K562 (cell line): ENCODE measurements around the gene ACADVL. TPM values are rescaled to one million over a fixed set of nuclear protein-coding genes. Genes with fewer than 3 reads are reported as not detected.

Experiments
- ATAC-seq: fragments of 200-7000 bp; cut with Tn5 transposase; 3 replicates; pipeline ENCODE4 v1.9.1; 2020; ENCODE audit warnings: moderate library complexity
- BruUV-seq: library from RNA; stranded (reverse); fragments of 400-500 nt; replicated peaks from 2 replicates; lab custom pipeline; 2021; lab: Mats Ljungman, UMichigan
- CTCF ChIA-PET: fragments of 300-600 bp; formaldehyde crosslinking; extraction: SDS; loops from one replicate; lab custom pipeline; 2021; ENCODE audit warnings: low intra/inter-chr PET ratio; lab: Yijun Ruan, JAX
- POLR2A ChIA-PET: fragments of 300-600, 350-650 bp; sonication (Branson Sonifier 250); formaldehyde crosslinking; extraction: SDS; loops from one replicate; lab custom pipeline; 2021; ENCODE audit warnings: antibody characterized with exemption, inconsistent platforms; lab: Yijun Ruan, JAX
- DNase-seq, 4 experiments: peaks; one replicate each; pipeline versions ENCODE4 v3.0.0 to v3.0.0-alpha.2; 2011 to 2018; ENCODE audit warnings: low spot score in 3 of 4, mixed read lengths in 3 of 4; ENCODE audit errors: extremely low read depth in 1 of 4
- FAIRE-seq: peaks from 2 replicates; lab custom pipeline; 2011; peaks lifted over from hg19 to GRCh38; lab: Jason Lieb, UNC
- H2AFZ ChIP-seq: 2 replicates; pipeline ENCODE4 v1.6.0; 2011; ENCODE audit warnings: low read depth, low read length, control low read depth, inconsistent platforms
- H3K27ac ChIP-seq: fragments of 200-600 bp; 3 replicates; pipeline ENCODE4 v1.8.0; 2011; ENCODE audit warnings: low read depth, mild to moderate bottlenecking, control low read depth, inconsistent platforms, low read length, moderate library complexity, mixed read lengths; ENCODE audit errors: extremely low read depth
- H3K27me3 ChIP-seq, 2 experiments: fragments of 300-600 bp in 1 of 2; 2 replicates in 1 of 2; 3 replicates in 1 of 2; pipeline versions ENCODE4 v1.6.0 to v1.8.0; 2011; ENCODE audit warnings: inconsistent platforms in 2 of 2, low read length in 2 of 2, mild to moderate bottlenecking in 1 of 2, mixed read lengths in 1 of 2, moderate library complexity in 1 of 2; ENCODE audit not compliant: control insufficient read depth in 2 of 2, insufficient read depth in 2 of 2
- H3K36me3 ChIP-seq: fragments of 300-600 bp; 3 replicates; pipeline ENCODE4 v1.8.0; 2011; ENCODE audit warnings: mild to moderate bottlenecking, low read length, inconsistent platforms; ENCODE audit not compliant: control insufficient read depth, insufficient read depth
- H3K4me1 ChIP-seq, 2 experiments: fragments of 200-600 bp in 1 of 2; replicated peaks in 1 of 2; 2 replicates in 1 of 2; 3 replicates in 1 of 2; pipeline versions ENCODE4 v1.5.1 to v1.8.0; 2011; ENCODE audit warnings: inconsistent platforms in 2 of 2, low read length in 2 of 2, mild to moderate bottlenecking in 1 of 2, mixed read lengths in 1 of 2, moderate library complexity in 1 of 2; ENCODE audit not compliant: control insufficient read depth in 2 of 2, insufficient read depth in 2 of 2
- H3K4me2 ChIP-seq: 2 replicates; pipeline ENCODE4 v1.6.1; 2011; ENCODE audit warnings: low read length, control low read depth, inconsistent platforms, mixed read lengths; ENCODE audit not compliant: insufficient read depth
- H3K4me3 ChIP-seq: fragments of 200-600 bp; sonication (generic), shearing (Covaris generic); 2 replicates; pipeline ENCODE4 v1.5.1; 2016; ENCODE audit warnings: control low read depth, inconsistent platforms
- H3K79me2 ChIP-seq: fragments of 200-600 bp; 3 replicates; pipeline ENCODE4 v1.8.0; 2011; ENCODE audit warnings: low read length, inconsistent platforms; ENCODE audit not compliant: control insufficient read depth, insufficient read depth
- H3K9ac ChIP-seq, 2 experiments: 2 replicates each; pipeline versions ENCODE4 v1.6.0 to v1.6.1; 2011; ENCODE audit warnings: low read depth in 2 of 2, low read length in 2 of 2, control low read depth in 1 of 2, inconsistent platforms in 1 of 2, mild to moderate bottlenecking in 1 of 2, mixed read lengths in 1 of 2; ENCODE audit not compliant: insufficient read depth in 1 of 2
- H3K9me1 ChIP-seq: one replicate; pipeline ENCODE4 v1.6.0; 2011; ENCODE audit warnings: inconsistent platforms, mild to moderate bottlenecking, low read length, moderate library complexity; ENCODE audit not compliant: control insufficient read depth, insufficient read depth
- H3K9me3 ChIP-seq: replicated peaks from 2 replicates; pipeline ENCODE4 v1.5.1; 2011; ENCODE audit warnings: low read depth, low read length, inconsistent platforms; ENCODE audit not compliant: control insufficient read depth, insufficient read depth
- H4K20me1 ChIP-seq: replicated peaks from 2 replicates; pipeline ENCODE4 v1.6.1; 2011; ENCODE audit warnings: low read length, inconsistent platforms, mixed read lengths; ENCODE audit not compliant: control insufficient read depth, insufficient read depth
- CEBPZ ChIP-seq: fragments of 150-350 bp; IDR thresholded peaks from 2 replicates; pipeline ENCODE4 v1.6.1; 2014; ENCODE audit warnings: low read depth, mild to moderate bottlenecking, low read length, borderline replicate concordance
- DEAF1 ChIP-seq: fragments of 450-650 bp; formaldehyde crosslinking; IDR thresholded peaks from 2 replicates; pipeline ENCODE4 v1.4.0; 2020; ENCODE audit warnings: mild to moderate bottlenecking, moderate library complexity
- FOXO4 ChIP-seq: fragments of 450-650 bp; formaldehyde crosslinking; IDR thresholded peaks from 2 replicates; pipeline ENCODE4 v1.4.0; 2020; ENCODE audit warnings: mild to moderate bottlenecking, moderate library complexity
- HMG20A ChIP-seq: fragments of 450-650 bp; formaldehyde crosslinking; conservative IDR thresholded peaks from 2 replicates; pipeline ENCODE4 v1.4.0; 2020; ENCODE audit warnings: mild to moderate bottlenecking, mixed read lengths
- PHF21A ChIP-seq: fragments of 450-650 bp; IDR thresholded peaks from 2 replicates; pipeline ENCODE4 v1.6.1; 2017; ENCODE audit warnings: low read depth, borderline replicate concordance
- PPARD ChIP-seq: fragments of 250-450 bp; sonication (Bioruptor Pico); IDR thresholded peaks from 2 replicates; pipeline ENCODE4 v1.8.0; 2022; ENCODE audit warnings: inconsistent platforms, mild to moderate bottlenecking, moderate library complexity
- TFAP4 ChIP-seq: sonication (generic); formaldehyde crosslinking; IDR thresholded peaks from 2 replicates; pipeline ENCODE4 v1.8.0; 2022; ENCODE audit warnings: missing genetic modification reagents, mild to moderate bottlenecking, moderate library complexity, borderline replicate concordance
- ZEB2 ChIP-seq: fragments of 450-650 bp; IDR thresholded peaks from 2 replicates; pipeline ENCODE4 v1.6.1; 2016
- ZNF184 ChIP-seq: sonication (generic); formaldehyde crosslinking; IDR thresholded peaks from 2 replicates; pipeline ENCODE4 v1.5.0; 2020; ENCODE audit warnings: missing genetic modification reagents
- ZNF586 ChIP-seq: fragments of 450-650 bp; formaldehyde crosslinking; conservative IDR thresholded peaks from 2 replicates; pipeline ENCODE4 v1.4.0; 2020; ENCODE audit warnings: mild to moderate bottlenecking, moderate library complexity
- ZZZ3 ChIP-seq: fragments of 450-650 bp; IDR thresholded peaks from 2 replicates; pipeline ENCODE4 v1.6.1; 2016; ENCODE audit warnings: antibody characterized with exemption, mild to moderate bottlenecking, moderate library complexity
- WGBS: fragments of 100-300 bp; shearing (Covaris generic); methylation state at CpG from one replicate; pipeline ENCODE4 v1.1.6; 2016; ENCODE audit warnings: low coverage, mixed read lengths; ENCODE audit not compliant: insufficient coverage; ENCODE audit errors: missing lambda C conversion rate; 5-methylcytosine and 5-hydroxymethylcytosine counted together
- in situ Hi-C: fragments of 300-500 bp; cut with MboI; formaldehyde crosslinking; loops from 4 replicates; pipeline ENCODE4 v1.15.0; 2018; ENCODE audit warnings: inconsistent platforms, mixed read lengths
- intact Hi-C: fragments of 100-400 bp; cut with micrococcal nuclease; formaldehyde crosslinking; loops from 2 replicates; pipeline ENCODE4 v1.14.2; 2022
- polyA plus RNA-seq, 8 experiments: library from polyadenylated mRNA; depleted of rRNA in 4 of 8; stranded (reverse) in 5 of 8; unstranded in 3 of 8; fragments of >200 nt; fragmentation: Nextera tagmentation in 2 of 8; fragmentation: Illumina TruSeq in 1 of 8; extraction: Ambion mirVana in 2 of 8; extraction: Trizol in 1 of 8; gene quantifications; 2 replicates each; pipeline versions ENCODE4 v1.2.1 to v1.2.3, GENCODE V29; 2011 to 2014; ENCODE audit warnings: inconsistent platforms in 1 of 8, missing spikeins in 1 of 8
- total RNA-seq, 7 experiments: library from RNA; depleted of rRNA in 6 of 7; stranded (reverse); fragments of >200 nt in 6 of 7; fragmentation: Illumina TruSeq in 2 of 7; extraction: Trizol in 2 of 7; gene quantifications; 2 replicates each; pipeline versions ENCODE4 v1.2.1 to v1.2.3, GENCODE V29; 2011 to 2021; ENCODE audit warnings: low replicate concordance in 1 of 7
- TF ChIP-seq, protein P1 (sequence below): fragments of 450-650 bp; formaldehyde crosslinking; IDR thresholded peaks from 2 replicates; pipeline ENCODE4 v1.4.0; 2020; ENCODE audit warnings: mild to moderate bottlenecking, moderate library complexity

ACADVL gene
- total and polyA plus RNA-seq, 9 of the 15 experiments (the other 6 are each of a cell fraction or from before 2014, with no cell fraction given) = 25.5 to 449 (median 214) TPM

GRCh38 chr17:7204336-7204735 is 15.4 kb upstream of the ACADVL start:
- in situ Hi-C loops = no loop called here
- peaks cover 7 to 32% of the 10 kb centered on the region in 2 experiments; a peak in 4 of 5 replicates for H3K4me1 ChIP-seq
- 91% methylated on average over 7 of the region's 15 CpGs for WGBS
- FAIRE-seq (no peak), ATAC-seq (no peak), DNase-seq (no peak)
- no TSS peak for BruUV-seq
- intact Hi-C loops = no loop called here
- peaks cover 21% of the 10 kb centered on the region; the same call in 2 of the 3 replicates for H3K36me3 ChIP-seq
- ChIA-PET POLR2A (no interaction called here), CTCF (no interaction called here)
- no peaks in the 10 kb centered on the region for H3K9me3 ChIP-seq
- H3K27me3 ChIP-seq = no peaks in the 10 kb centered on the region
- no peak overlapping the region for H3K27ac ChIP-seq
- no peak overlapping the region for H2AFZ ChIP-seq
- no peak overlapping the region for H3K4me2 ChIP-seq
- H3K9ac ChIP-seq = no peak overlapping the region
- no peaks in the 10 kb centered on the region for H3K9me1 ChIP-seq
- no peak overlapping the region for H3K4me3 ChIP-seq
- H3K79me2 ChIP-seq = no peaks in the 10 kb centered on the region
- no peak for TF ChIP-seq HMG20A
- no peak for TF ChIP-seq ZEB2
- no peak for TF ChIP-seq PPARD
- TF ChIP-seq, protein P1, sequence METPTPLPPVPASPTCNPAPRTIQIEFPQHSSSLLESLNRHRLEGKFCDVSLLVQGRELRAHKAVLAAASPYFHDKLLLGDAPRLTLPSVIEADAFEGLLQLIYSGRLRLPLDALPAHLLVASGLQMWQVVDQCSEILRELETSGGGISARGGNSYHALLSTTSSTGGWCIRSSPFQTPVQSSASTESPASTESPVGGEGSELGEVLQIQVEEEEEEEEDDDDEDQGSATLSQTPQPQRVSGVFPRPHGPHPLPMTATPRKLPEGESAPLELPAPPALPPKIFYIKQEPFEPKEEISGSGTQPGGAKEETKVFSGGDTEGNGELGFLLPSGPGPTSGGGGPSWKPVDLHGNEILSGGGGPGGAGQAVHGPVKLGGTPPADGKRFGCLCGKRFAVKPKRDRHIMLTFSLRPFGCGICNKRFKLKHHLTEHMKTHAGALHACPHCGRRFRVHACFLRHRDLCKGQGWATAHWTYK (CRISPR knock-in tag) = no peak
- TF ChIP-seq TFAP4 (CRISPR knock-in tag) = no peak
- TF ChIP-seq PHF21A = no peak
- TF ChIP-seq CEBPZ = no peak
- no peak for TF ChIP-seq ZNF586 (CRISPR knock-in tag)
- TF ChIP-seq DEAF1 (CRISPR knock-in tag) = no peak
- TF ChIP-seq ZZZ3 = no peak
- no peak for TF ChIP-seq ZNF184 (CRISPR knock-in tag)
- TF ChIP-seq FOXO4 = no peak
- H4K20me1 ChIP-seq = 0 out of 2 replicates have a peak, but pooled peaks cover 3% of the 10 kb centered on the region
